BE2C (cell line): ENCODE data around the gene ATG2A.

Experiments used
- DNase-seq: peaks from one replicate; pipeline ENCODE4 v3.0.0-alpha.2; 2020
- H3K27me3 ChIP-seq: fragments of 250-450 bp; sonication (Bioruptor Pico); 2 replicates; pipeline ENCODE4 v1.5.1; 2020; ENCODE audit warnings: mild to moderate bottlenecking
- H3K36me3 ChIP-seq: fragments of 250-450 bp; sonication (Bioruptor Pico); 2 replicates; pipeline ENCODE4 v1.5.1; 2020; ENCODE audit warnings: mild to moderate bottlenecking
- H3K4me1 ChIP-seq: fragments of 250-450 bp; sonication (Bioruptor Pico); 2 replicates; pipeline ENCODE4 v1.5.1; 2020
- H3K4me3 ChIP-seq: 2 replicates; pipeline ENCODE4 v1.5.1; 2011; ENCODE audit warnings: low read depth, low read length
- H3K9me3 ChIP-seq: fragments of 250-450 bp; sonication (Bioruptor Pico); 2 replicates; pipeline ENCODE4 v1.5.1; 2020
- CTCF ChIP-seq: IDR thresholded peaks from 2 replicates; pipeline ENCODE4 v1.5.1; 2012; ENCODE audit warnings: mild to moderate bottlenecking, low read depth, low read length

ATG2A gene

GRCh38 chr11:64896448-64897022 is 20.5 kb downstream of the ATG2A start:
- no peak for DNase-seq
- H3K4me1 ChIP-seq = no peaks in the 10 kb centered on the region
- H3K4me3 ChIP-seq = no peak overlapping the region
- no peak for TF ChIP-seq CTCF
- H3K36me3 ChIP-seq = no peaks in the 10 kb centered on the region
- no peaks in the 10 kb centered on the region for H3K27me3 ChIP-seq
- H3K9me3 ChIP-seq = no peaks in the 10 kb centered on the region

- Histone ChIP-seq H3K9me3 (no peaks in the 10 kb centered on the region), H3K4me3 (no peak overlapping the region), H3K36me3 (no peaks in the 10 kb centered on the region), H3K27me3 (no peaks in the 10 kb centered on the region), H3K4me1 (no peaks in the 10 kb centered on the region)
- DNase-seq = no peak
- TF ChIP-seq CTCF = no peak
Measured at GRCh38 chr11:64894812-64895452, 22.1 kb downstream of the ATG2A start.

GRCh38 chr11:64894070-64894811 is 22.8 kb downstream of the ATG2A start:
- no peak overlapping the region for H3K4me3 ChIP-seq
- peak; percentile 89 for DNase-seq
- H3K9me3 ChIP-seq = no peaks in the 10 kb centered on the region
- peak; percentile 77 for TF ChIP-seq CTCF
- no peaks in the 10 kb centered on the region for H3K36me3 ChIP-seq
- no peaks in the 10 kb centered on the region for H3K4me1 ChIP-seq
- H3K27me3 ChIP-seq = no peaks in the 10 kb centered on the region

- H3K36me3 ChIP-seq = no peaks in the 10 kb centered on the region
- H3K9me3 ChIP-seq = no peaks in the 10 kb centered on the region
- DNase-seq = no peak
- TF ChIP-seq CTCF = no peak
- H3K4me1 ChIP-seq = no peaks in the 10 kb centered on the region
- H3K27me3 ChIP-seq = no peaks in the 10 kb centered on the region
- H3K4me3 ChIP-seq = no peak overlapping the region
Measured at GRCh38 chr11:64893194-64894069, 23.6 kb downstream of the ATG2A start.

- no peaks in the 10 kb centered on the region for H3K9me3 ChIP-seq
- DNase-seq = no peak
- no peak overlapping the region for H3K4me3 ChIP-seq
- H3K27me3 ChIP-seq = no peaks in the 10 kb centered on the region
- H3K36me3 ChIP-seq = no peaks in the 10 kb centered on the region
- H3K4me1 ChIP-seq = no peaks in the 10 kb centered on the region
- no peak for TF ChIP-seq CTCF
Measured at GRCh38 chr11:64892838-64893193, 24.2 kb downstream of the ATG2A start.
